Subcutaneous adipose tissue (tissue), 4 donors: ENCODE measurements around the gene PXT1. TPM values are rescaled to one million over a fixed set of nuclear protein-coding genes. Genes with fewer than 3 reads are reported as not detected.

Source experiments
- total RNA-seq, 4 donors: library from RNA; depleted of rRNA; stranded (reverse); fragments of >200 nt; gene quantifications; one replicate each; pipeline ENCODE4 v1.1.0, GENCODE V29; 2016
- TF ChIP-seq, protein P1 (sequence below): fragments of 450-650 bp; IDR thresholded peaks from one replicate; pipeline ENCODE4 v1.5.1; 2016; ENCODE audit warnings: low read depth, mild to moderate bottlenecking, control low read depth, antibody characterized with exemption, moderate library complexity

PXT1 gene
- total RNA-seq, 4 donors from 2014 or later = not detected

DNA sequence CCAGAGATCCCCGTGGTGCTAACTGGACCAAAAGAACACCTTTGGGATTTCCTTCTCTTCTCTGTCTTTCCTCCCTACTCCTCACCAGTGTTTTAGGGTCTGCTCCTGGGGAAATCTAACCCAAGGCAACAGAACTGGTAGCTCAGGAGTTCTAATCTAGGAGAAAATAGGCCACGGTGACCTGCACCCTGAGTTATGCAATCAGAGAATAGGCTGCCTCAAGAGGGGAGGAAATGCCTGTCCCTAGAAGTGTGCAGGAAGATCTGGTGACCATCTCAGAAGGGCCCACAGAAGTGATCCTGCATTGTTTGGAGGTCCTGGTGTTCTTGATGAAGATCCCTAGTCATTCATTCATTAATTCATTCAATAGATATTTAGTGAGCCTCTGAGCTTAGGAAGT, 58.6 kb downstream of the PXT1 start:
- TF ChIP-seq, protein P1, sequence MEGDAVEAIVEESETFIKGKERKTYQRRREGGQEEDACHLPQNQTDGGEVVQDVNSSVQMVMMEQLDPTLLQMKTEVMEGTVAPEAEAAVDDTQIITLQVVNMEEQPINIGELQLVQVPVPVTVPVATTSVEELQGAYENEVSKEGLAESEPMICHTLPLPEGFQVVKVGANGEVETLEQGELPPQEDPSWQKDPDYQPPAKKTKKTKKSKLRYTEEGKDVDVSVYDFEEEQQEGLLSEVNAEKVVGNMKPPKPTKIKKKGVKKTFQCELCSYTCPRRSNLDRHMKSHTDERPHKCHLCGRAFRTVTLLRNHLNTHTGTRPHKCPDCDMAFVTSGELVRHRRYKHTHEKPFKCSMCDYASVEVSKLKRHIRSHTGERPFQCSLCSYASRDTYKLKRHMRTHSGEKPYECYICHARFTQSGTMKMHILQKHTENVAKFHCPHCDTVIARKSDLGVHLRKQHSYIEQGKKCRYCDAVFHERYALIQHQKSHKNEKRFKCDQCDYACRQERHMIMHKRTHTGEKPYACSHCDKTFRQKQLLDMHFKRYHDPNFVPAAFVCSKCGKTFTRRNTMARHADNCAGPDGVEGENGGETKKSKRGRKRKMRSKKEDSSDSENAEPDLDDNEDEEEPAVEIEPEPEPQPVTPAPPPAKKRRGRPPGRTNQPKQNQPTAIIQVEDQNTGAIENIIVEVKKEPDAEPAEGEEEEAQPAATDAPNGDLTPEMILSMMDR = no peak

DNA sequence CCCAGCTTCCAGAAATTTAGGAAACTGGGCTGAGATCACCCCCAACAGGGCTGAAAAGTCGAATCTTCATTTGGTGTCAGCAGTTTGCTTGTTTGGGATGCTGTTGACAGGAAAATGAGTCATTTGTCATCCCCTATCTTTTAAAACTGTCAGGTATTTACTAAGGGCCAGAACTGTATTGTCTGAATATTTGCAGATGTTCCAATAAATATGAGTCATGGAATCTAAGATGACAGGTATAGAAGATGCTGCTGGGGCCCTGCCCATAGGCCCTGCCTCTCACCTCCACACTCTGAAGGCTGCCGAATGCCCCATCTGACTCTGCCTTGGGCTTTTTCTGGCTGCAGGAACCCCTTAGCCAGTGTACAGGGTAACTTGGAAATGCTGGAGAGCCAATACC, 59.0 kb downstream of the PXT1 start:
- TF ChIP-seq, protein P1 = no peak

DNA sequence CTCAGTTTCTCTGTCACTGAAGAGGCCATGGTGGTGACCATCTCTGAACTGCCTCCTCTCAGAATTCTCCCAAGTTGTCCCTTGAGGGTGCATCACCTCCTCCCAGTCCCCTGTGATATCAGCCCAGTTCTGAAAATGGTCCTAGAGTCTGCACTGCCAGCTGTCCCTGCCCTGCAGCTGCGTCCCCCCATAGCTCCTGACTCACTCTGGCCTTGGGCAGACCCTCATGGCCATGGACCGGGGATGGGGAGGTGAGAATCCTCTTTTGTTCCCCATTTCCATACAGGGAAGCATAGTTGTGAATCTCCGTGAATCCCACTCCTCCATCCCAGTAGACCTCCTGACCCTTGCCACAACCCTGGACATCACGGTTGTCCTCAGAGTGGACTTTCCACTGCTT, 59.7 kb downstream of the PXT1 start:
- TF ChIP-seq, protein P1 = no peak

DNA sequence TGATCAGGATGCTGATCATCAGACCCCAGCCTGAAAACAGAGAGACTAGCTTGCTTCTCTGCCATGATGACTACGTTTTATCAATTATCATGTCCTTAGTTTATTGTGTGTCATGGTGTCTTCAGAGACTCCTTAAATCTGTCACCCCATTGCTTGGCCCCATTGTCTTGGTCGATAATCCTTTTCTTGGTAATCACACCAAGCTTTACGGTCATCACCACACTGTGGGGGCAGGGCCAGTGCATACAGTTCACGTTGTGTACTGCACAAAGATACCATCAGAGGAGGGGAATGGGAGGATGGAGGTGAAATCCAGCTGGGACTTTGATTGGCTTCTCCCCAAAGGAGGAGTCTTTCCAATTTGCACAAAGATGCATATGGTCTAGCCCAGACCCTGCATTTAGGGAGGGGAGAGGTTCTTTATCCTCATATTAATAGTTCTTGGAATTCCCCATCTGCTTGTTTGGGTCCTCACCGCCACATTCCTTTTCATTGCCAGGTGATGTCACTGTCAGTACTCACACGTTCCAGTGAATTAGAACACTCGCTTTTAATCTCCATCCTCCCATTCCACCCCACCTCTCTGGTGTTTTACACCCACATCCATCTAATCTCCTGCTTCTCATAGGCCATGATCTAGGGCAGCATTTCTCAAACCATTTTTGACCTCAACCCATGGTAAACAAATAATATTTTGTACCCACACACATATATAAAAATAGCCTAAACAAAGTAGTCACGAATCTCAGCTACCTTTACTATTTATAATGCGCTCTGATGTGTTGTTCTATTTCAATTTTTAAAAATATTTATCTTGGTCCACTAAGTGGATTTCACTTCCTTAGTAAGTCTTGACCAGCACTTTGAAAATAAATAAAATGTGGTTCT, 60.9 kb downstream of the PXT1 start:
- TF ChIP-seq, protein P1 = no peak

DNA sequence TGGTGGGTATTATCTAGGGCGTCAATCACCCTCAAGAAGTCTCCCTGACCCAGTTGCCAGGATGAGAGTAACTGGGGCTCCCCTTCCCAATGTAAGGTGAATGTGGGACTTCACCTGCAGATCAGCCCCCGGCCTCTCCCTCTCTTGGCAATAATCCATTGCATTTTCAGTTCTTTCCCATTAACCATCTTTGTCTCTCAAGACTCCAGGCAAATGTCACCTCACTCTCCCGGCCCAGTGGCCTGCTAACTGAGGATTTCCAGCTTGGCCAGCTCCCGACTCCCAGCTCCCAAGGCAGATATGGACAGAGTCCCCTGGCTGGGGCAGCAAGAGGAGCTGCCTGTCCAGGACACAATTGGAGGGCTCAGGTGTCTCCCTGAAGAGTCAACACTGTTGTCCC, 62.5 kb downstream of the PXT1 start:
- TF ChIP-seq, protein P1 = no peak

DNA sequence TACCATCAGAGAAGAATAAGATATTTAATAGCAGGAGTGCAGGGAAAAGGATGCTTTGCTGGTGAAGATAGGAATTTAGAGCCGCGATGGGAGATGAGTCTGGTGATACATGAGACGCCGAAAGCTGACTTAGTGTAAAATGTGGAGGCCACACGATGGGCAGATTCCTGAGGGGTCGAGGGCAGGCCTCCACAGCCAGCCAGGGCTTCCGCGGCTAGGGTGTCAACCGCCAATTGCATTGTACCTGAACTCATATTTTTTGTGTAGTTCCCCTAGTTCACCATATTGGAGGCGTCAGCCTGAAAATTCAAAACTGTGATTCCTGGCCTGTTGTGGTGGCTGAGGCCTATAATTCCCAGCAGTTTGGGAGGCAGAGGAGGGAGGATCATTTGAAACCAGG, 63.7 kb downstream of the PXT1 start:
- TF ChIP-seq, protein P1 = no peak

DNA sequence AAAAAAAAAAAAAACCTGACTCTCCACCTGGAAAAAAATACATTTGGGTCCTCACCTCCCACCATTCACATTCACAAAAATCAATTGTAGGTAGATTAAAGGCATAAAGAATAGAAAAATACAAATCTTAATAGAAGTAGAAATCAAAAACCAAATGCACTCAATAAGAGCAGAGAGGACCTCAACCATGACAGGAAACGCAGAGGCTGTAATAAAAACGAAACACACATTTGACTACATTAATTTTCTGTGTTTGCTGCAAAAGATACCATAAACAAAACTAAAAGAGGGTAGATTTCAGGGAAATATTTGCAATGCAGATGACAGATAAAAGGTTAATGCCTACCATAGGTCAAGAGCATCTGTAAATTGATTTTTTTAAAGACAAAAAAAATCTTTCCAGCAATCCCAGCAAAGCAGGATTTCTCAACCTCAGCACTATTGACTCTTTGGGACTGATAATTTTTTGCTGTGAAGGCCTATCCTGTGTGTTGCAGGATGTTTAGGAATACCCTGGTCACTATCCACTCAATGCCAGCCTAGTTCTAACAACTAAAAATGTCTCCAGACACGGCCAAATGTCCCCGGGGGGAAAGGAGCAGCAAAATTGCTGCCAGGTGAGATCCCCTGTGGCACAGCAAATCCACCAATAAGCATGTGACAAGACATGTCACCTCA, 64.3 kb downstream of the PXT1 start:
- TF ChIP-seq, protein P1 = no peak
